Measurements from ENCODE around the gene FASTK. TPM values are rescaled to one million over a fixed set of nuclear protein-coding genes. Genes with fewer than 3 reads are reported as not detected.

The FASTK gene
- total and polyA plus RNA-seq, 2 experiments from 2014 or later: 109 to 145 TPM

GRCh38 chr7:151062399-151063211, 18.0 kb downstream of the FASTK start:
- H3K36me3 ChIP-seq (ENCODE audit: low read depth): peaks cover 2% of the 10 kb centered on the region; the same call in 1 of the 2 replicates
- peaks cover 36% of the 10 kb centered on the region for H3K4me1 ChIP-seq (ENCODE audit: insufficient read depth)
- DNase-seq: peak; percentile 92
- H3K9me2 ChIP-seq (ENCODE audit: insufficient read depth): no peaks in the 10 kb centered on the region
- WGBS, 2 experiments (ENCODE audit: low coverage in 1 of 2, low lambda C conversion rate in 2 of 2, missing lambda C conversion rate in 2 of 2): 18 to 23% methylated on average over 23 to 43 of the region's 43 CpGs
- peaks cover 48% of the 10 kb centered on the region for H3K79me2 ChIP-seq (ENCODE audit: insufficient read depth)
- in situ Hi-C loops (cut with MboI): no loop called here
- no peaks in the 10 kb centered on the region; the same call in 1 of the 2 replicates for H4K20me1 ChIP-seq (ENCODE audit: insufficient read depth)
- no peaks in the 10 kb centered on the region for H3K27me3 ChIP-seq (replicated peaks; ENCODE audit: insufficient read depth)
- peak overlapping the region; percentile 94 for H3K27ac ChIP-seq
- H3K4me2 ChIP-seq (ENCODE audit: unreplicated experiment): peak overlapping the region; percentile 82
- peak overlapping the region; percentile 56 for H3K4me3 ChIP-seq
- H3K9ac ChIP-seq: peak overlapping the region; percentile 66
- H2AFZ ChIP-seq: no peak overlapping the region
- TF ChIP-seq EZH2phosphoT487 (IDR thresholded peaks at IDR 0.05; ENCODE audit: insufficient read depth, low read depth) (no peak), EZH2 (IDR thresholded peaks at IDR 0.05; ENCODE audit: insufficient read depth, poor library complexity, severe bottlenecking) (no peak)
- peaks cover 10% of the 10 kb centered on the region for H3F3A ChIP-seq (ENCODE audit: insufficient read depth)
- H3K9me3 ChIP-seq (ENCODE audit: low read depth): no peaks in the 10 kb centered on the region

- in situ Hi-C loops (cut with MboI): no loop called here
- Histone ChIP-seq H3K36me3 (ENCODE audit: low read depth) (no peaks in the 10 kb centered on the region), H3K9me3 (ENCODE audit: low read depth) (no peaks in the 10 kb centered on the region), H3K4me3 (peak overlapping the region; percentile 93), H3K27ac (peak overlapping the region; percentile 94), H3K27me3 (replicated peaks; ENCODE audit: insufficient read depth) (no peaks in the 10 kb centered on the region), H3F3A (ENCODE audit: insufficient read depth) (peaks cover 10% of the 10 kb centered on the region), H3K79me2 (ENCODE audit: insufficient read depth) (peaks cover 51% of the 10 kb centered on the region), H3K4me2 (ENCODE audit: unreplicated experiment) (peak overlapping the region; percentile 82), H2AFZ (no peak overlapping the region), H3K9ac (peak overlapping the region; percentile 90), H3K4me1 (ENCODE audit: insufficient read depth) (peaks cover 38% of the 10 kb centered on the region), H4K20me1 (ENCODE audit: insufficient read depth) (no peaks in the 10 kb centered on the region; the same call in 1 of the 2 replicates), H3K9me2 (ENCODE audit: insufficient read depth) (no peaks in the 10 kb centered on the region)
- TF ChIP-seq EZH2phosphoT487 (IDR thresholded peaks at IDR 0.05; ENCODE audit: insufficient read depth, low read depth) (no peak), EZH2 (IDR thresholded peaks at IDR 0.05; ENCODE audit: insufficient read depth, poor library complexity, severe bottlenecking) (no peak)
- no peak for DNase-seq
- WGBS, 2 experiments (ENCODE audit: low coverage in 1 of 2, low lambda C conversion rate in 2 of 2, missing lambda C conversion rate in 2 of 2): 32 to 35% methylated on average over 8 to 10 of the region's 11 CpGs
Observed at GRCh38 chr7:151062111-151062398, 18.6 kb downstream of the FASTK start.

GRCh38 chr7:151061213-151062110, 19.1 kb downstream of the FASTK start:
- Histone ChIP-seq H3K36me3 (ENCODE audit: low read depth) (no peaks in the 10 kb centered on the region), H3K27me3 (replicated peaks; ENCODE audit: insufficient read depth) (no peaks in the 10 kb centered on the region), H3K9me3 (ENCODE audit: low read depth) (no peaks in the 10 kb centered on the region), H3K4me2 (ENCODE audit: unreplicated experiment) (peak overlapping the region; percentile 82), H3K9me2 (ENCODE audit: insufficient read depth) (no peaks in the 10 kb centered on the region), H3K27ac (peak overlapping the region; percentile 94), H2AFZ (no peak overlapping the region), H3K79me2 (ENCODE audit: insufficient read depth) (peaks cover 52% of the 10 kb centered on the region), H3K9ac (peak overlapping the region; percentile 90), H3F3A (ENCODE audit: insufficient read depth) (peaks cover 10% of the 10 kb centered on the region), H3K4me1 (ENCODE audit: insufficient read depth) (peaks cover 43% of the 10 kb centered on the region), H3K4me3 (peak overlapping the region; percentile 93), H4K20me1 (ENCODE audit: insufficient read depth) (no peaks in the 10 kb centered on the region; the same call in 1 of the 2 replicates)
- DNase-seq: no peak
- TF ChIP-seq EZH2 (IDR thresholded peaks at IDR 0.05; ENCODE audit: insufficient read depth, poor library complexity, severe bottlenecking) (no peak), EZH2phosphoT487 (IDR thresholded peaks at IDR 0.05; ENCODE audit: insufficient read depth, low read depth) (no peak)
- in situ Hi-C loops (cut with MboI): no loop called here
- 48 to 55% methylated on average over 28 to 32 of the region's 33 CpGs for WGBS, 2 experiments (ENCODE audit: low coverage in 1 of 2, low lambda C conversion rate in 2 of 2, missing lambda C conversion rate in 2 of 2)

- Histone ChIP-seq H3K79me2 (ENCODE audit: insufficient read depth) (peaks cover 50% of the 10 kb centered on the region), H3K9me2 (ENCODE audit: insufficient read depth) (no peaks in the 10 kb centered on the region), H3K9me3 (ENCODE audit: low read depth) (no peaks in the 10 kb centered on the region), H2AFZ (peak overlapping the region; percentile 77; the same call in 1 of the 2 replicates), H3K27ac (peak overlapping the region; percentile 94), H4K20me1 (ENCODE audit: insufficient read depth) (no peaks in the 10 kb centered on the region; the same call in 1 of the 2 replicates), H3K36me3 (ENCODE audit: low read depth) (no peaks in the 10 kb centered on the region), H3K27me3 (replicated peaks; ENCODE audit: insufficient read depth) (no peaks in the 10 kb centered on the region), H3F3A (ENCODE audit: insufficient read depth) (peaks cover 10% of the 10 kb centered on the region), H3K9ac (peak overlapping the region; percentile 90), H3K4me3 (peak overlapping the region; percentile 93), H3K4me2 (ENCODE audit: unreplicated experiment) (peak overlapping the region; percentile 82), H3K4me1 (ENCODE audit: insufficient read depth) (peaks cover 43% of the 10 kb centered on the region)
- peak; percentile 66 for DNase-seq
- TF ChIP-seq EZH2phosphoT487 (IDR thresholded peaks at IDR 0.05; ENCODE audit: insufficient read depth, low read depth): no peak
- TF ChIP-seq EZH2 (IDR thresholded peaks at IDR 0.05; ENCODE audit: insufficient read depth, poor library complexity, severe bottlenecking): no peak
- in situ Hi-C loops (cut with MboI): no loop called here
- 5 to 10% methylated on average over 17 to 21 of the region's 21 CpGs for WGBS, 2 experiments (ENCODE audit: low coverage in 1 of 2, low lambda C conversion rate in 2 of 2, missing lambda C conversion rate in 2 of 2)
Observed at GRCh38 chr7:151060416-151061212, 20.0 kb downstream of the FASTK start.

Data from GM23248 (cell line).